Psoas muscle (tissue), 8 donors: ENCODE measurements around the gene NIPBL. TPM values are rescaled to one million over a fixed set of nuclear protein-coding genes. Genes with fewer than 3 reads are reported as not detected.
"Not testable (repeated sequence)": the region's sequence is repeated elsewhere in the genome, so short reads cannot be mapped to it uniquely, and the experiment has no call there.

Source experiments
- ATAC-seq, 4 donors: fragments of 200-7000 bp; cut with Tn5 transposase; one replicate each; pipeline ENCODE4 v1.9.1; 2020; ENCODE audit warnings: moderate library complexity in 3 of 4, mild to moderate bottlenecking in 2 of 4
- DNase-seq, 2 donors: peaks; one replicate each; pipeline ENCODE4 v3.0.0-alpha.2; 2020
- H3K27ac ChIP-seq: fragments of 200-600 bp; one replicate; pipeline ENCODE4 v1.8.0; 2022
- H3K27me3 ChIP-seq, 3 donors: fragments of 200-600 bp in 1 of 3; one replicate each; pipeline versions ENCODE4 v1.6.1 to v1.8.0; 2013 to 2022; ENCODE audit warnings: low read length in 2 of 3, mild to moderate bottlenecking in 2 of 3, moderate library complexity in 1 of 3; ENCODE audit not compliant: insufficient read depth in 3 of 3
- H3K36me3 ChIP-seq, 2 donors: fragments of 200-600 bp in 1 of 2; one replicate each; pipeline versions ENCODE4 v1.6.1 to v1.8.0; 2013 to 2022; ENCODE audit warnings: low read depth in 1 of 2, mild to moderate bottlenecking in 1 of 2, moderate library complexity in 1 of 2; ENCODE audit not compliant: insufficient read depth in 1 of 2
- H3K4me1 ChIP-seq: fragments of 200-600 bp; one replicate; pipeline ENCODE4 v1.8.0; 2022
- H3K4me3 ChIP-seq: fragments of 200-600 bp; one replicate; pipeline ENCODE4 v1.8.0; 2022; ENCODE audit warnings: mild to moderate bottlenecking
- H3K9me3 ChIP-seq: fragments of 200-600 bp; one replicate; pipeline ENCODE4 v1.8.0; 2022
- WGBS, 3 donors: extraction: QIAGEN DNeasy Blood & Tissue Kit; methylation state at CpG; one replicate each; pipeline versions ENCODE4 v1.1.6 to v1.1.7; 2013; 5-methylcytosine and 5-hydroxymethylcytosine counted together
- intact Hi-C, 2 donors: fragments of 100-400 bp; cut with DNase I; formaldehyde crosslinking; loops; one replicate each; pipeline versions ENCODE4 v1.11.0 to v1.14.2; 2022
- polyA plus RNA-seq, 3 donors: library from polyadenylated mRNA; stranded (reverse); fragments of 200-250 nt; gene quantifications; one replicate each; pipeline ENCODE4 v1.2.3, GENCODE V29; 2013
- total RNA-seq, 4 donors: library from RNA; stranded (reverse); fragmentation: NEBNext Ultra II Directional in 2 of 4; extraction: Animal tissue kit (Norgen Biotek cat#: 25700) in 2 of 4; gene quantifications; one replicate each; pipeline versions ENCODE4 v1.2.1 to v1.2.4, GENCODE V29; 2021 to 2023
- TF ChIP-seq, protein P1 (sequence below): fragments of 200-600 bp; IDR thresholded peaks from one replicate; pipeline ENCODE4 v1.8.0; 2022; ENCODE audit warnings: antibody characterized with exemption
- donor health status: healthy with polysubstance abuse.
- donor health status: DM: no; HTN: no; CAD: no; lungs with moderate emphysema.
- donor health status: Bipolar disorder and iron deficiency.
- donor health status: healthy.
- donor health status: DM: yes; HTN: yes; CAD: no.
- donor health status: DM: no; HTN: no; CAD: no.
- donor health status: DM: no; HTN: no; CAD: no.
- donor health status: DM: yes; HTN: yes; CAD: no.

NIPBL gene
- total and polyA plus RNA-seq, 7 donors = 12.5 to 51.4 (median 38.1) TPM

- DNase-seq (no peak), ATAC-seq (no peak)
- no peaks in the 10 kb centered on the region for H3K36me3 ChIP-seq
- no peaks in the 10 kb centered on the region for H3K4me1 ChIP-seq
- intact Hi-C loops = no loop called here
- TF ChIP-seq, protein P1, sequence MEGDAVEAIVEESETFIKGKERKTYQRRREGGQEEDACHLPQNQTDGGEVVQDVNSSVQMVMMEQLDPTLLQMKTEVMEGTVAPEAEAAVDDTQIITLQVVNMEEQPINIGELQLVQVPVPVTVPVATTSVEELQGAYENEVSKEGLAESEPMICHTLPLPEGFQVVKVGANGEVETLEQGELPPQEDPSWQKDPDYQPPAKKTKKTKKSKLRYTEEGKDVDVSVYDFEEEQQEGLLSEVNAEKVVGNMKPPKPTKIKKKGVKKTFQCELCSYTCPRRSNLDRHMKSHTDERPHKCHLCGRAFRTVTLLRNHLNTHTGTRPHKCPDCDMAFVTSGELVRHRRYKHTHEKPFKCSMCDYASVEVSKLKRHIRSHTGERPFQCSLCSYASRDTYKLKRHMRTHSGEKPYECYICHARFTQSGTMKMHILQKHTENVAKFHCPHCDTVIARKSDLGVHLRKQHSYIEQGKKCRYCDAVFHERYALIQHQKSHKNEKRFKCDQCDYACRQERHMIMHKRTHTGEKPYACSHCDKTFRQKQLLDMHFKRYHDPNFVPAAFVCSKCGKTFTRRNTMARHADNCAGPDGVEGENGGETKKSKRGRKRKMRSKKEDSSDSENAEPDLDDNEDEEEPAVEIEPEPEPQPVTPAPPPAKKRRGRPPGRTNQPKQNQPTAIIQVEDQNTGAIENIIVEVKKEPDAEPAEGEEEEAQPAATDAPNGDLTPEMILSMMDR = no peak
- no peak overlapping the region for H3K4me3 ChIP-seq
- WGBS, 3 donors = 33 to 43% (median 41%) methylated on average over 1 of the region's 1 CpG
- H3K9me3 ChIP-seq = no peaks in the 10 kb centered on the region
- H3K27me3 ChIP-seq = no peaks in the 10 kb centered on the region
- no peak overlapping the region for H3K27ac ChIP-seq
Measured at GRCh38 chr5:36841677-36842076, 34.9 kb upstream of the NIPBL start.

DNA sequence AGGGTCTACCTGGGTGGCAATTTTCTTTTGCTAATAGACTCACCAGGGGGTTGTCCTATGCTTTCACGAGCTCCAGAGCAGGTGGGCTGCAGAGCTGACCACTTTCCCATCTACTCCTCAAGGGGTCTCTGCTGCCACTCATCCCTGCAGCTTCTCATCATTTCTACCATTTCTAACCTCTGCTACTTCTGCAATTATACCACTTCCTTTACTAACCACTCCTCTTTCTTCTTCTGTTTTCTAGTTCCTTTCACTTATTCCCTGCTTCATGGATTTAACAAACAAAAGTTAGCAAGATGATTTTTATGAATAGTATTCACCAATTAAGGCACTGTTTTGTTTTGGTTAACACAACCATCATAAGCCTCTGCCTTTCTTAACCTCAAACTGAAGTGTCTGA is 34.5 kb upstream of the NIPBL start:
- no peaks in the 10 kb centered on the region for H3K36me3 ChIP-seq
- no peaks in the 10 kb centered on the region for H3K27me3 ChIP-seq
- H3K27ac ChIP-seq = no peak overlapping the region
- H3K4me3 ChIP-seq = no peak overlapping the region
- TF ChIP-seq, protein P1 = no peak
- no peaks in the 10 kb centered on the region for H3K4me1 ChIP-seq
- intact Hi-C loops = no loop called here
- ATAC-seq (no peak), DNase-seq (no peak)
- WGBS, 3 donors = 17 to 28% (median 17%) methylated on average over 1 of the region's 1 CpG
- no peaks in the 10 kb centered on the region for H3K9me3 ChIP-seq

GRCh38 chr5:36844305-36844704 is 32.3 kb upstream of the NIPBL start:
- H3K27me3 ChIP-seq = no peaks in the 10 kb centered on the region
- intact Hi-C loops = no loop called here
- no peak overlapping the region for H3K4me3 ChIP-seq
- no peaks in the 10 kb centered on the region for H3K4me1 ChIP-seq
- TF ChIP-seq, protein P1 = no peak
- no peak overlapping the region for H3K27ac ChIP-seq
- no peak for ATAC-seq
- WGBS, 3 donors = 62 to 67% (median 63%) methylated on average over 5 of the region's 5 CpGs
- no peak for DNase-seq
- H3K36me3 ChIP-seq = no peaks in the 10 kb centered on the region
- H3K9me3 ChIP-seq = no peaks in the 10 kb centered on the region

- H3K4me3 ChIP-seq, DNase-seq, H3K27ac ChIP-seq, H3K4me1 ChIP-seq, intact Hi-C loops, H3K36me3 ChIP-seq, H3K9me3 ChIP-seq, H3K27me3 ChIP-seq, ATAC-seq: not testable (repeated sequence)
- 89 to 96% (median 93%) methylated on average over 3 of the region's 3 CpGs for WGBS, 3 donors
Measured at GRCh38 chr5:36848545-36848944, 28.0 kb upstream of the NIPBL start.

GRCh38 chr5:36852903-36853302 is 23.7 kb upstream of the NIPBL start:
- H3K9me3 ChIP-seq, intact Hi-C loops, H3K4me1 ChIP-seq, ATAC-seq, H3K27me3 ChIP-seq, H3K36me3 ChIP-seq, H3K27ac ChIP-seq, DNase-seq, H3K4me3 ChIP-seq: not testable (repeated sequence)
- 92 to 94% (median 94%) methylated on average over 6 of the region's 6 CpGs for WGBS, 3 donors

GRCh38 chr5:36854402-36855140 is 22.0 kb upstream of the NIPBL start:
- Histone ChIP-seq H3K9me3 (no peaks in the 10 kb centered on the region), H3K27ac (no peak overlapping the region), H3K27me3 (no peaks in the 10 kb centered on the region), H3K4me1 (no peaks in the 10 kb centered on the region), H3K4me3 (no peak overlapping the region), H3K36me3 (no peaks in the 10 kb centered on the region)
- 73 to 77% (median 76%) methylated on average over 16 of the region's 16 CpGs for WGBS, 3 donors
- TF ChIP-seq, protein P1 = no peak
- DNase-seq (no peak), ATAC-seq (no peak)
- intact Hi-C loops = no loop called here
